SK-N-MC (cell line): ENCODE data around the gene GPC5.

ENCODE experiments used
- EZH2 ChIP-seq: fragments of 200-600 bp; sonication (generic); IDR thresholded peaks from one replicate; pipeline ENCODE4 v1.6.1; 2017; ENCODE audit warnings: antibody characterized with exemption
- FOXP2 ChIP-seq: optimal IDR thresholded peaks from 2 replicates; pipeline ENCODE3; 2011; ENCODE audit warnings: mild to moderate bottlenecking, moderate library complexity; ENCODE audit not compliant: insufficient read depth; ENCODE audit errors: extremely low read length, control extremely low read depth
- POLR2AphosphoS5 ChIP-seq: IDR thresholded peaks from 2 replicates; pipeline ENCODE4 v1.6.1; 2012; ENCODE audit warnings: mild to moderate bottlenecking, low read depth, low read length, borderline replicate concordance

DNA sequence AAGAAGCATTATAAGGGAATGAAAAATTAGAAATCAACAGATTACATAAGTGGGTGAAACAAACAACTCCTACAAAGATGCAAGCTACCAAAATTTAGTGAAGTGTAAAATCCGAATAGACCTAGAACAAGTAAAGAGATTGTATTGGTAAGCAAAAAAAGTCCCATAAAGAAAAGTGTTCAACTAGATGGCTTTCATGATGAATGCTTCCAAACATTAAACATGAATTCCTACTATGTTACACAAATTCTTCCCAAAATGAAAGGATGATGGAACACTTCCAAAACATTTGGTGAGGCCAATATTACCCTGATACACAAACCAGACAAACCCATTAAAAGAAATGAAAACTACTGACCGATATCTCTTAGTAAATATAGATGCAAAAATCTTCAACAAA, 139.0 kb downstream of the GPC5 start:
- TF ChIP-seq EZH2 (no peak), POLR2AphosphoS5 (no peak), FOXP2 (no peak)
